OCI-LY1 (cell line): ENCODE results near the gene PDE2A.

Source experiments
- CTCF ChIP-seq: fragments of 200-600 bp; sonication (generic), shearing (Covaris generic); IDR thresholded peaks from 2 replicates; pipeline ENCODE4 v1.5.1; 2017; ENCODE audit warnings: mild to moderate bottlenecking, antibody characterized with exemption, low read length, moderate library complexity, mixed read lengths
- EZH2 ChIP-seq: fragments of 200-600 bp; sonication (generic), shearing (Covaris generic); IDR thresholded peaks from 2 replicates; pipeline ENCODE4 v1.8.0; 2017; ENCODE audit warnings: borderline replicate concordance, mixed run types, mild to moderate bottlenecking, antibody characterized with exemption, low read length, moderate library complexity, mixed read lengths

- TF ChIP-seq CTCF = peak; percentile 65
- TF ChIP-seq EZH2 = no peak
These were observed 65.2 kb downstream of the PDE2A start for GRCh38 chr11:72609045-72609444.
